HCT116 (cell line): ENCODE measurements around the gene TNRC6C. TPM values are rescaled to one million over a fixed set of nuclear protein-coding genes. Genes with fewer than 3 reads are reported as not detected.

Experiments
- ATAC-seq: fragments of 200-7000 bp; cut with Tn5 transposase; 2 replicates; pipeline ENCODE4 v1.9.1; 2020; ENCODE audit warnings: mild to moderate bottlenecking, moderate library complexity
- BruUV-seq: library from RNA; stranded (reverse); fragments of 400-500 nt; replicated peaks from 2 replicates; lab custom pipeline; 2021; lab: Mats Ljungman, UMichigan
- CTCF ChIA-PET: fragments of 300-600 bp; sonication (Branson Sonifier 250); formaldehyde crosslinking; loops from one replicate; lab custom pipeline; 2021; ENCODE audit warnings: antibody characterized with exemption; lab: Charles Lee
- POLR2A ChIA-PET: fragments of 300-600, 350-600 bp; sonication (Branson Sonifier 250); formaldehyde crosslinking; loops from one replicate; lab custom pipeline; 2021; ENCODE audit warnings: antibody characterized with exemption; lab: Charles Lee
- RAD21 ChIA-PET, 2 experiments: fragments of 300-600 bp; sonication (Branson Sonifier 250); formaldehyde crosslinking; loops; one replicate each; lab custom pipeline; 2023; ENCODE audit warnings: low total read pairs in 2 of 2; ENCODE audit not compliant: uncharacterized antibody in 2 of 2, unreplicated experiment in 2 of 2, low non-redundant PET in 1 of 2; lab: Charles Lee
- DNase-seq: peaks from one replicate; pipeline ENCODE4 v3.0.0-alpha.2; 2010; ENCODE audit warnings: low read depth, low spot score
- H2AFZ ChIP-seq: fragments of 200-600 bp; shearing (Covaris generic), sonication (generic); 2 replicates; pipeline ENCODE4 v1.6.1; 2017; ENCODE audit warnings: low read depth, mixed run types, mixed read lengths, antibody characterized with exemption, low read length; ENCODE audit not compliant: poor library complexity, severe bottlenecking
- H3K27ac ChIP-seq: 2 replicates; pipeline ENCODE4 v1.5.1; 2012; ENCODE audit warnings: low read depth, low read length
- H3K27me3 ChIP-seq: fragments of 200-600 bp; sonication (generic); 2 replicates; pipeline ENCODE4 v1.6.1; 2016; ENCODE audit warnings: mixed run types, low read length, mixed read lengths; ENCODE audit not compliant: insufficient read depth
- H3K36me3 ChIP-seq, 2 experiments: fragments of 200-500 bp in 1 of 2; fragments of 200-600 bp in 1 of 2; sonication (Bioruptor generic) in 1 of 2; sonication (generic) in 1 of 2; 2 replicates each; pipeline versions ENCODE4 v1.5.1 to v1.6.1; 2014 to 2016; ENCODE audit warnings: low read length in 2 of 2, inconsistent platforms in 1 of 2, mixed read lengths in 1 of 2, mixed run types in 1 of 2; ENCODE audit not compliant: insufficient read depth in 2 of 2, control insufficient read depth in 1 of 2
- H3K4me1 ChIP-seq, 2 experiments: fragments of 200-600 bp in 1 of 2; sonication (generic) in 1 of 2; 2 replicates each; pipeline versions ENCODE4 v1.5.1 to v1.6.1; 2012 to 2017; ENCODE audit warnings: low read length in 2 of 2, inconsistent platforms in 1 of 2, mild to moderate bottlenecking in 1 of 2, mixed read lengths in 1 of 2, mixed run types in 1 of 2, moderate library complexity in 1 of 2; ENCODE audit not compliant: insufficient read depth in 2 of 2, control insufficient read depth in 1 of 2
- H3K4me2 ChIP-seq: fragments of 200-600 bp; sonication (generic); 2 replicates; pipeline ENCODE4 v1.6.1; 2017; ENCODE audit warnings: mixed run types, low read length, mixed read lengths
- H3K4me3 ChIP-seq, 2 experiments: fragments of 200-600 bp in 1 of 2; sonication (generic) in 1 of 2; replicated peaks in 1 of 2; 2 replicates each; pipeline ENCODE4 v1.5.1; 2011 to 2016; ENCODE audit warnings: low read length in 2 of 2, control low read depth in 1 of 2, low read depth in 1 of 2, mild to moderate bottlenecking in 1 of 2, mixed read lengths in 1 of 2, mixed run types in 1 of 2
- H3K79me2 ChIP-seq: fragments of 200-600 bp; sonication (generic); 2 replicates; pipeline ENCODE4 v1.6.1; 2017; ENCODE audit warnings: mild to moderate bottlenecking, mixed run types, low read length, moderate library complexity, mixed read lengths; ENCODE audit not compliant: insufficient read depth
- H3K9ac ChIP-seq: fragments of 200-600 bp; sonication (generic); 2 replicates; pipeline ENCODE4 v1.6.1; 2016; ENCODE audit warnings: low read length, mixed read lengths
- H3K9me2 ChIP-seq: fragments of 200-600 bp; sonication (generic), shearing (Covaris generic); 2 replicates; pipeline ENCODE4 v1.6.1; 2017; ENCODE audit warnings: mixed run types, mild to moderate bottlenecking, moderate library complexity; ENCODE audit not compliant: insufficient read depth
- H3K9me3 ChIP-seq, 2 experiments: fragments of 200-500 bp in 1 of 2; fragments of 200-600 bp in 1 of 2; sonication (Bioruptor generic) in 1 of 2; sonication (generic) in 1 of 2; 2 replicates each; pipeline ENCODE4 v1.6.1; 2014 to 2017; ENCODE audit warnings: low read length in 2 of 2, mixed read lengths in 2 of 2, inconsistent platforms in 1 of 2, low read depth in 1 of 2, mild to moderate bottlenecking in 1 of 2, mixed run types in 1 of 2, moderate library complexity in 1 of 2; ENCODE audit not compliant: control insufficient read depth in 1 of 2, insufficient read depth in 1 of 2
- H4K20me1 ChIP-seq: fragments of 200-600 bp; sonication (generic), shearing (Covaris generic); 2 replicates; pipeline ENCODE4 v1.6.1; 2017; ENCODE audit warnings: mixed run types, mild to moderate bottlenecking, moderate library complexity; ENCODE audit not compliant: insufficient read depth
- CBX3 ChIP-seq: IDR thresholded peaks from 2 replicates; pipeline ENCODE4 v1.6.1; 2012; ENCODE audit warnings: low read depth
- EGR1 ChIP-seq: IDR thresholded peaks from 2 replicates; pipeline ENCODE4 v1.6.1; 2012; ENCODE audit warnings: low read depth
- ELF1 ChIP-seq: IDR thresholded peaks from 2 replicates; pipeline ENCODE4 v1.6.1; 2012; ENCODE audit warnings: low read depth, borderline replicate concordance
- EZH2phosphoT487 ChIP-seq: fragments of 200-600 bp; IDR thresholded peaks from 2 replicates; pipeline ENCODE4 v1.6.1; 2018; ENCODE audit warnings: antibody characterized with exemption, borderline replicate concordance
- MAX ChIP-seq: IDR thresholded peaks from 2 replicates; pipeline ENCODE4 v1.6.1; 2012
- POLR2AphosphoS5 ChIP-seq: IDR thresholded peaks from 2 replicates; pipeline ENCODE4 v1.6.1; 2011; ENCODE audit warnings: mild to moderate bottlenecking, low read depth, low read length, moderate library complexity
- REST ChIP-seq: IDR thresholded peaks from 2 replicates; pipeline ENCODE4 v1.6.1; 2012; ENCODE audit warnings: low read depth
- SP1 ChIP-seq: IDR thresholded peaks from 2 replicates; pipeline ENCODE4 v1.6.1; 2012; ENCODE audit warnings: low read depth
- TCF7L2 ChIP-seq: IDR thresholded peaks from 2 replicates; pipeline ENCODE4 v1.7.0; 2011; ENCODE audit warnings: borderline replicate concordance, inconsistent platforms; ENCODE audit not compliant: insufficient read depth, insufficient read length; ENCODE audit errors: extremely low read depth
- ZFX ChIP-seq: fragments of 450-650 bp; IDR thresholded peaks from 2 replicates; pipeline ENCODE4 v1.6.1; 2017
- intact Hi-C: fragments of 100-400 bp; cut with micrococcal nuclease; formaldehyde crosslinking; loops from 2 replicates; pipeline ENCODE4 v1.10.0; 2022
- total RNA-seq: library from RNA; stranded (reverse); gene quantifications from one replicate; pipeline ENCODE4 v1.2.1, GENCODE V29; 2021; ENCODE audit not compliant: unreplicated experiment

TNRC6C gene
- total RNA-seq, 1 experiment from 2014 or later = 23.4 TPM

GRCh38 chr17:78105551-78105950, 147.0 kb downstream of the TNRC6C start:
- TSS peak; percentile 16 for BruUV-seq
- CTCF ChIA-PET = interaction anchor here (1.0 to 2.7 kb wide), 2 partner anchors 20 to 86 kb away, joined by 3 to 12 read pairs; no protein-coding TSS in a partner anchor

GRCh38 chr17:78106211-78106610, 147.7 kb downstream of the TNRC6C start:
- no peak overlapping the region for H2AFZ ChIP-seq
- H3K4me1 ChIP-seq = no peaks in the 10 kb centered on the region
- H3K9me3 ChIP-seq = no peaks in the 10 kb centered on the region; a peak in 1 of 4 replicates
- no peaks in the 10 kb centered on the region for H3K9me2 ChIP-seq
- POLR2A ChIA-PET = interaction anchor here (0.7 to 1.4 kb wide), 2 partner anchors 13 to 81 kb away, joined by 3 read pairs; partner anchors contain the start of genes AFMID and TK1
- CTCF ChIA-PET = interaction anchor here (0.6 to 2.7 kb wide), 3 partner anchors 21 to 87 kb away, joined by 3 to 12 read pairs (median 3); no protein-coding TSS in a partner anchor
- H3K4me3 ChIP-seq = no peak overlapping the region
- BruUV-seq = no TSS peak
- RAD21 ChIA-PET = no interaction called here
- no peak overlapping the region for H3K27ac ChIP-seq
- peaks cover 0 to 7% of the 10 kb centered on the region in 2 experiments; a peak in 1 of 4 replicates for H3K36me3 ChIP-seq
- no peaks in the 10 kb centered on the region for H4K20me1 ChIP-seq
- ATAC-seq (no peak), DNase-seq (no peak)
- no peaks in the 10 kb centered on the region for H3K27me3 ChIP-seq
- no peaks in the 10 kb centered on the region for H3K79me2 ChIP-seq
- intact Hi-C loops = no loop called here
- no peak for TF ChIP-seq EZH2phosphoT487
- TF ChIP-seq ZFX = no peak
- TF ChIP-seq EGR1 = no peak
- TF ChIP-seq MAX = no peak
- no peak for TF ChIP-seq TCF7L2
- no peak for TF ChIP-seq ELF1
- TF ChIP-seq REST = no peak
- TF ChIP-seq CBX3 = no peak
- no peak for TF ChIP-seq SP1
- TF ChIP-seq POLR2AphosphoS5 = no peak
- no peak overlapping the region for H3K4me2 ChIP-seq
- H3K9ac ChIP-seq = no peak overlapping the region

More at GRCh38 chr17:78105551-78105950, 147.0 kb downstream of the TNRC6C start:
- H3K4me1 ChIP-seq = no peaks in the 10 kb centered on the region
- H3K9ac ChIP-seq = no peak overlapping the region
- no peak overlapping the region for H3K4me3 ChIP-seq
- H3K36me3 ChIP-seq = peaks cover 0 to 7% of the 10 kb centered on the region in 2 experiments; a peak in 1 of 4 replicates
- ATAC-seq (no peak), DNase-seq (no peak)
- no peak overlapping the region for H3K4me2 ChIP-seq
- ChIA-PET RAD21 (no interaction called here), POLR2A (interaction anchor here (0.7 to 1.4 kb wide), 2 partner anchors 12 to 82 kb away, joined by 3 read pairs; partner anchors contain the start of genes AFMID and TK1)
- intact Hi-C loops = no loop called here
- H3K27me3 ChIP-seq = no peaks in the 10 kb centered on the region
- no peaks in the 10 kb centered on the region for H3K9me2 ChIP-seq
- no peak overlapping the region for H3K27ac ChIP-seq
- H4K20me1 ChIP-seq = no peaks in the 10 kb centered on the region
- H2AFZ ChIP-seq = no peak overlapping the region
- H3K9me3 ChIP-seq = no peaks in the 10 kb centered on the region; a peak in 1 of 4 replicates
- H3K79me2 ChIP-seq = no peaks in the 10 kb centered on the region
- TF ChIP-seq EZH2phosphoT487 (no peak), ZFX (0 out of 2 replicates have a peak, but pooled peaks have one; percentile 12), CBX3 (no peak)
- TF ChIP-seq, all 23 proteins: peak for 1
